ENCODE data around the gene GNG7.
"Not testable (repeated sequence)": the region's sequence is repeated elsewhere in the genome, so short reads cannot be mapped to it uniquely, and the experiment has no call there.

The GNG7 gene

GRCh38 chr19:2547033-2547680, 155.3 kb downstream of the GNG7 start:
- no peak for DNase-seq

- no peak for DNase-seq
Measured at GRCh38 chr19:2546128-2547032, 156.1 kb downstream of the GNG7 start.

GRCh38 chr19:2545416-2546127, 156.9 kb downstream of the GNG7 start:
- DNase-seq: not testable (repeated sequence)

GRCh38 chr19:2544576-2545415, 157.7 kb downstream of the GNG7 start:
- no peak for DNase-seq

GRCh38 chr19:2543463-2544442, 158.7 kb downstream of the GNG7 start:
- peak; percentile 93 for DNase-seq

- DNase-seq: not testable (repeated sequence)
Measured at GRCh38 chr19:2543072-2543462, 159.4 kb downstream of the GNG7 start.

GRCh38 chr19:2542341-2543069, 160.0 kb downstream of the GNG7 start:
- DNase-seq: no peak

- no peak for DNase-seq
Measured at GRCh38 chr19:2540646-2541454, 161.6 kb downstream of the GNG7 start.

- DNase-seq: no peak
Measured at GRCh38 chr19:2540251-2540645, 162.2 kb downstream of the GNG7 start.

GRCh38 chr19:2538096-2538757, 164.3 kb downstream of the GNG7 start:
- no peak for DNase-seq

GRCh38 chr19:2537584-2537983, 164.9 kb downstream of the GNG7 start:
- DNase-seq: not testable (repeated sequence)

- no peak for DNase-seq
Measured at GRCh38 chr19:2536461-2536860, 166.0 kb downstream of the GNG7 start.

- no peak for DNase-seq
Measured at GRCh38 chr19:2534423-2535013, 168.0 kb downstream of the GNG7 start.

- DNase-seq: no peak
Measured at GRCh38 chr19:2533686-2534422, 168.6 kb downstream of the GNG7 start.

GRCh38 chr19:2533072-2533425, 169.4 kb downstream of the GNG7 start:
- no peak for DNase-seq

- no peak for DNase-seq
Measured at GRCh38 chr19:2532252-2533071, 170.0 kb downstream of the GNG7 start.

GRCh38 chr19:2529942-2530341, 172.6 kb downstream of the GNG7 start:
- not testable (repeated sequence) for DNase-seq
